DMS114 treated with DMSO at 0.1 percent for 48 hours (cell line): ENCODE data around the gene NTN5.

Experiments
- DNase-seq: peaks from one replicate; lab custom pipeline; 2025; ENCODE audit not compliant: unreplicated experiment; lab: John Stamatoyannopoulos, UW

The NTN5 gene

DNA sequence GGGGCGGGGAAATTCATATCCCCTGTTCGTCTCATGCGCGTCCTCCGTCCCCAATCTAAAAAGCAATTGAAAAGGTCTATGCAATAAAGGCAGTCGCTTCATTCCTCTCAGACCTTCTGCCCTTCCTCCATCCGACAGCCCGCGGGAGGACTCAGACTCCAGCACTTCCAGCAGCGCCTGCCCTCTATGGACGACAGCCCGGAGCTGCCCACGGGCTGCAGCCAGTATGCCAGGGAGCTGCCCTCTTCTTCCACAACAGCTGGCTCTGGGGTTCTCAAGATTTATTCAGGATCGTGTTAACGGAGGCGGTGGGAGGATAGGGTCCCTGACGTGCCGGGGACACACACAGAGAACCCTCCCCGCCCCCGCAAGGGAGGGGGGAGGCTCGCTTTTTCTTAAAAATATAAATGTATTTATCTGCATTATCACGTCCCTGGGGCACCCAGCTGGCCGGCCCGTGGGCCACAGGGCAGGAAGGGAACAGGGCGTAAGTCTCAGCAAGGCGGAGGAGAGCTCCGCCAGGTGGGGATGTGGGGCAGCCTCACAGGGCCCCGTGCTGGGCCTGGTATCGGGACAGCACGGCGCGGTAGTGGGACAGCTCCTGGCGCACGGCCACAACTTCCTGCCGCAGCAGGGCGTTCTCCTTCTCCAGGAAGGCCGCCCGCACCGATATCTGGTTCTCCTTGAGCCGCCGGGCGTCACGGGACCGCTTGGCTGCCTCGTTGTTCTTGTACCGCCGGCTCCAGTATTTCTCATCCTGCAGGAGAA, 42.3 kb downstream of the NTN5 start:
- DNase-seq = no peak

DNA sequence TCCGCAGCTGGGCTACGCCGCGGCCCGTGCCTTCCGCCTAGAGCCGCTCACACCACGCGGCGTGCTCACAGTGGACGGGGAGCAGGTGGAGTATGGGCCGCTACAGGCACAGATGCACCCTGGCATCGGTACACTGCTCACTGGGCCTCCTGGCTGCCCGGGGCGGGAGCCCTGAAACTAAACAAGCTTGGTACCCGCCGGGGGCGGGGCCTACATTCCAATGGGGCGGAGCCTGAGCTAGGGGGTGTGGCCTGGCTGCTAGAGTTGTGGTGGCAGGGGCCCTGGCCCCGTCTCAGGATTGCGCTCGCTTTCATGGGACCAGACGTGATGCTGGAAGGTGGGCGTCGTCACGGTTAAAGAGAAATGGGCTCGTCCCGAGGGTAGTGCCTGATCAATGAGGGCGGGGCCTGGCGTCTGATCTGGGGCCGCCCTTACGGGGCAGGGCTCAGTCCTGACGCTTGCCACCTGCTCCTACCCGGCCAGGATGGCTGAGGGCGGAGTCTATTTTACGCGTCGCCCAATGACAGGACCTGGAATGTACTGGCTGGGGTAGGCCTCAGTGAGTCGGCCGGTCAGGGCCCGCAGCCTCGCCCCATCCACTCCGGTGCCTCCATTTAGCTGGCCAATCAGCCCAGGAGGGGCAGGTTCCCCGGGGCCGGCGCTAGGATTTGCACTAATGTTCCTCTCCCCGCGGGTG, 43.1 kb downstream of the NTN5 start:
- DNase-seq = no peak

GRCh38 chr19:48629297-48629598, 43.6 kb downstream of the NTN5 start:
- no peak for DNase-seq

DNA sequence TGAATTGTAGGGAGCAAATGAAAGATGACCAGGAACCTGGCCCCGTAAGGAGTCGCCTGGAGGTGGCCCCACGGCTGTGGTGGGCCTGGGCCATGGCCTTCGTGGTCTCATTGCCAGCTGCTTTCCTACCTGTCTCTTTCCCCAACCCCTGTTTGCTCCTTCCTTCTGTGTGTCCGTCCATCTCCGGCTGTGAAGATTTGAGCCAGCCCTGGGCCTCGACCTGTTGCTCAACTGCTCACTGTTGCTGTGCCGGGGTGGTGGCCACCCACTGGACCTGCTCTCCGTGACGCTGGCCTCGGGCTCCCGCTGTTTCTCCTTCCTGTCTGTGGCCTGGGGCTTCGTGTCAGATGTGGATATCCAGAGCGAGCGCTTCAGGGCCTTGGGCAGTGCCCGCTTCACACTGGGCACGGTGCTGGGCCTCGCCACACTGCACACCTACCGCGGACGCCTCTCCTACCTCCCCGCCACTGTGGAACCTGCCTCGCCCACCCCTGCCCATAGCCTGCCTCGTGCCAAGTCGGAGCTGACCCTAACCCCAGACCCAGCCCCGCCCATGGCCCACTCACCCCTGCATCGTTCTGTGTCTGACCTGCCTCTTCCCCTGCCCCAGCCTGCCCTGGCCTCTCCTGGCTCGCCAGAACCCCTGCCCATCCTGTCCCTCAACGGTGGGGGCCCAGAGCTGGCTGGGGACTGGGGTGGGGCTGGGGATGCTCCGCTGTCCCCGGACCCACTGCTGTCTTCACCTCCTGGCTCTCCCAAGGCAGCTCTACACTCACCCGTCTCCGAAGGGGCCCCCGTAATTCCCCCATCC, 44.1 kb downstream of the NTN5 start:
- DNase-seq = no peak

DNA sequence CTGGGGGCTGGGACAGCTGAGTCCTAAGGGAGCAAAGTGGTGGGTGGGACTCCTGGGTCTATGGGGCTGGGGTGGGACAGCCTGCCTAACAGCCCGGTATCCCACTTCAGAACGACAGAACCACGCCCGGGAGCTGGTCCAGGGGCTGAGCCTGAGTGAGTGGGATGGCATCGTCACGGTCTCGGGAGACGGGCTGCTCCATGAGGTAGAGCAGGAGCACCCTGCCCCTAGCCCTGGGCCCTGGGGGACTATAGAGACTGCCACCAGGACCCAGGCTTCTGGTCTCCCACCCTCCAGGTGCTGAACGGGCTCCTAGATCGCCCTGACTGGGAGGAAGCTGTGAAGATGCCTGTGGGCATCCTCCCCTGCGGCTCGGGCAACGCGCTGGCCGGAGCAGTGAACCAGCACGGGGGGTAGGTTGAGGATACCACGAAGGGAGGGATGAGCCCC, 44.9 kb downstream of the NTN5 start:
- DNase-seq = no peak

DNA sequence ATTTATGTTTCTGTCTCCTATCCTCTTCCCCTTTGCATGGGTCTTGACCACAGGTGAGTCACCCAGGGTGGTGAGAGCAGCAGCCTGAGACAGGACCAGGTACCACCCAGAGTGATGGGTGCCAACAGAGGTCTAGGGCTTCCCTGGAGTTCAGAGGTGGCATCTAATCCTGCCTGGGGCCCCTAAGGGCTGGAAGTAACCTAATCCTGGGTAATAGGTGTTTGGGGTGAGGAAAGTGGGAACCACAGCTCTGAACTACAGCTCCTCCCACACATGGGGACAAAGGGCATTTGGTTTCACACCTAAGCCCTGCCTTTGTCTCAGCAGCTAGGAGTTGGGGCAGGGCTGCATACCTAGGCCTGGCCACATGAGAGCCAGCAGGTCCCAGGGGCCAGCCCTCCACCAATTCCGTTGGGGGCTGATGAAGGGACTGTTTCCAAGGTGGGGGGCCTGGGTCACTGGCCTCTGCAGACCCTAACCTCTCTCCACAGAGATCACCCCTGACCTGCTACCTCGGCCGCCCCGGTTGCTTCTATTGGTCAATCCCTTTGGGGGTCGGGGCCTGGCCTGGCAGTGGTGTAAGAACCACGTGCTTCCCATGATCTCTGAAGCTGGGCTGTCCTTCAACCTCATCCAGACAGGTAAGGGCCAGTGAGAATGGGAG, 45.5 kb downstream of the NTN5 start:
- no peak for DNase-seq

GRCh38 chr19:48625891-48626327, 46.9 kb downstream of the NTN5 start:
- no peak for DNase-seq

GRCh38 chr19:48624791-48625723, 47.8 kb downstream of the NTN5 start:
- no peak for DNase-seq

GRCh38 chr19:48624067-48624594, 48.7 kb downstream of the NTN5 start:
- DNase-seq = peak; percentile 83

DNA sequence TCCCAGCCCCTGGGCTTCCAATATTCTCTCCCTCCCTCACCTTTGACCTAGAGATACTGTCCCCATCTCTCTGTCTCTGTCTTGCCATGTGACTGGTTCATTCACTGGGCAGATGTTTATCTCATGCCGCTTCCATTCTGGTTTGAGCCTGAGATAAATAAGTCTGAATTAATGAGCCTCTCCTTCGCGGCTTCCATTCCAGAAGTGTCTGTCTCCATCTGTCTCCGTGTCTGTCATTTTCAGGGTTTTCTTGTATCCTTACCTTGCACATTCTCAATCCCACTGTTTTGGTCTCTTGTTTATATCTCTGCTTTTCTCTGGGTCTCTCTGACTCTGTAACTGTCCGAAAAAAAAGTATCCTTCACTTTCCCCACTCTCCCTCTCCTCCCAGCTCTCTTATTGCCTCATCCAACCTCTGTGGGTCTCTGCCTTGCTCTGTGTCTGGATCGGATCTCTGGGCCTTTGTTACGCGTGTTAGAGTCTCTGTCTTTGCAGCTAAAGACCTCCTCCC, 49.2 kb downstream of the NTN5 start:
- no peak for DNase-seq

DNA sequence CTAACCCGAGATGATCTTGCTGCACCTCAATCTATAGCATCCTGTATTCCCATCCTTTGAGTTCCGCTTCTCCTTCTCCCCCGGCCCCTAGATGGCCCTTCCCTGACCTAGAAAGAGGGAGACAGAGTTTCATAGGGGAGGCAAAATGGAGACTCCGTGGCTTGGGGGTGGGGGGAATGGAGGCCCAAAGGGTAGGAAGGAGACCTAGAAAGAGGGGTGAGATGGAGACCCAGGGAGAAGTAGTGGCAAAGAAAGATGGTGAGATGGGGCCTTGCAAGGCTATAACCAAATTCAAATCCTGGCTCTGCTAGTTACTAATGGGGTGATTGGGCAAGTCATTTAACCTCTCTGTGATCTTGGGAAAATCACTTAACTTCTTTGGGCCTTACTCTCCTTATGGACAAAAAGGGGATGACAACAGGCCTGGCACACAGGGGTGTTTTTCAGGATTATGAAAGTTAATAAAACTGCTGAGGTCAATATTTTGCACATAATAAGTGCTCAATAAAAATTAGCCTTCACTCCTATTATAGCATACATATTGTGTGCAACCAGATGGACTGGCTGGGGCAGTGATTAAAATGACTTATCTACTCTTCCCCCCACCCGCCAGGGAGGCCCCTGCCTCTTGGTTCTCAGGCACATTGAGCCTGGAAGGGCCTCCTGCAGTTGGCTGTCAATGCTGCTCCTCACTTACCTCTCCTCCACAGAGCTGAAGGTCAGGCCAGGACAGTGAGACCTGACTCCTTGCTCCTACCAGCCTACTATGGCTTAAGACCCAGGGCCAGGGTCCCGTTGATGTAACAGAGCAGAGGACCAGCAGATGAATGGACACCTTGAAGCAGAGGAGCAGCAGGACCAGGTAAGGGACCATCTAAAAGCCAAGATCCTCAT, 52.9 kb downstream of the NTN5 start:
- DNase-seq = no peak

DNA sequence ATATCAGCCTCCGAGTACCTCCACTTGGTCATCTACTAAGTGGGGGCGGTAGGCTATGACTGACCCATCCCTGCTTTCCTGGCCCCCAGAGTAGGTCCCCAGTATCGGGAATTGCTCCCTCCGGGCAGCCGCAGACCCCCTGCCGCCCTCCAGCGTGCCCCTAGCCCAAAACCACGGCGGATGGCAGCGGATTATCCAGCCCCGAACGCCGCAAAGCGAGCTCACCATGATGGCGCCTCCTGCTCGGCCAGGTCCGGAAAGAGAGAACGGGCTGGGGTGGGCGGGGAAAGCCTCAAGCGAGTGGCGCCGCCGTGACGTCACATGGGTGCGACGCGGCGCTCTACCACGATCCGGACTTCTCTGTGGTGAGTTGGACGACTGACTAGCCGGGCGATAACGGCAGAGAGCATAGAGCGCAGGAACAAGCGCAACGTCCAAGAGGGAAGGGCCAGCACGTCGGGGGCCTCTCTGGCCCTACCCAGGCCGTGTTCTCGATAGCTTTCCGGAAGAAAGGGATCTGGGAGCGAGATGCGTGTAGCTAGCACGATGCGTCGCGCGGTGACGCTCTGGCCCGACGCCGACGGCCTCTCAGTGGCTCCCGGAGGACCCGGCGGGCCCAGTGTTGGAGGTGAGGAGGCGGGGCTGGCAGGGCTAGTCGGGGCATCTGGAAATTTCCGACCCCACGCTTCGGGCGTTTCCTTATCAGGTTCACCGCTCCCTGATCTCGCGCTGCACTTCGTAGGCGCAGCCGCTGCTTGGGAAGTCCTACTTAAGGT, 53.7 kb downstream of the NTN5 start, which contains the start of the genes RPL18 and SPHK2:
TSS of gene RPL18 (minus strand) at position 263 of the 776 bp plus-strand sequence. CDS start at position 228, 35 bp downstream.
TSS of gene SPHK2 (plus strand) at position 591 of the 776 bp plus-strand sequence. CDS start 1,009 bp downstream, outside the sequence.
- peak; percentile 93 for DNase-seq

DNA sequence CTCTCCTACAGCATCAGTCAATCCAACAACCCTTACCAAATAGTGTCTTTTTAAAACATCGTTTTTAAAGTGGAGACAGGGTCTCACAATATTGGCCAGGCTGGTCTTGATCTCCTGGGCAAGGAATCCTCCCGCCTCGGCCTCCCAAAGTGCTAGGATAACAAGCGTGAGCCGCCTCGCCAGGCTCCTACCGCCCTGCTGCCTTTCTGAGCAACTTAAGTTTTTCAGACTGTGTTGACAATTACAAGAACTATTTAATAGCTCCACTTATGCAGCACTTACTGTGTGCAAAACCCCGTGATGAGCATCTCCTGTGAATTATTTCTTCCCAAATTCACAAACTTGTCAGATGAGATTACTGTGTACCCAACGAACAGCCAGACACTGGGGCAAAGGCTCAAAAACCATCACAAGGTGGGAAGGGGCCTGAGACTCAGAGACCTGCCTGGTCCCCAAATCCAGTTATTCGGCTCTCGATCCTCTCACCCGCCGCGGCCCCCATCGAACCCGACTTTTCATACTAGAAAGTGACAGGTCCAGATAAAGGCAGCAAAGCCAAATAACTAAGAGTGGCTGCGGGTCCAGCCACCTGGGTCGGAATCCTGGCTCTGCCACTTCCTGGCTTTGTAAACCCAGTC, 54.4 kb downstream of the NTN5 start:
- DNase-seq = no peak

GRCh38 chr19:48617146-48617937, 55.5 kb downstream of the NTN5 start:
- no peak for DNase-seq

- DNase-seq = no peak
Observed at GRCh38 chr19:48616491-48617056, 56.2 kb downstream of the NTN5 start.

DNA sequence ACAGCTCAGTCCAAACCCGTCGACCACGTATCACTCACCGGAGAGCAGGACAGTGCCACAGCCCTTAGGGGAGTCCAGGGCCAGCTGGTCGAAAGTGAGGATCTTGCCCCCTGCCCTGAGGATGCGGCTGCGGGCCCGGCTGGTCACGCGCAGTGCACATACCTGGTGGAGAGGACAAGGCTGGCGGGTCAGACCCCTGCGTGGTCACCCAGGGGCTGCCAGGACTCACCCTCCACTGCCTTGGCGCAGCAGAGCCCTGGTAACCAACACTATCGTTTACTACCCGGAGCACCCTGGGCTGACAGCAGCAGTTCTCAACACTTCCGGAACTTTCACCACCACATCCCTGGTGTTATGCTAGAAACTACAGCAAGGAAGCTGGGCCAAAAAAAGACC, 56.8 kb downstream of the NTN5 start:
- no peak for DNase-seq
